Testis (tissue), 2 donors: ENCODE measurements around the gene GAPDH.

Experiments
- POLR2A ChIP-seq: fragments of 450-650 bp; IDR thresholded peaks from one replicate; pipeline ENCODE4 v1.6.1; 2017; ENCODE audit warnings: antibody characterized with exemption, mild to moderate bottlenecking, moderate library complexity
- TF ChIP-seq, protein P1 (sequence below), 3 experiments: fragments of 450-650 bp in 2 of 3; fragments of 200-600 bp in 1 of 3; sonication (generic) in 1 of 3; IDR thresholded peaks; one replicate each; pipeline ENCODE4 v1.5.1; 2016 to 2019; ENCODE audit warnings: antibody characterized with exemption in 3 of 3, mild to moderate bottlenecking in 2 of 3, moderate library complexity in 1 of 3

DNA sequence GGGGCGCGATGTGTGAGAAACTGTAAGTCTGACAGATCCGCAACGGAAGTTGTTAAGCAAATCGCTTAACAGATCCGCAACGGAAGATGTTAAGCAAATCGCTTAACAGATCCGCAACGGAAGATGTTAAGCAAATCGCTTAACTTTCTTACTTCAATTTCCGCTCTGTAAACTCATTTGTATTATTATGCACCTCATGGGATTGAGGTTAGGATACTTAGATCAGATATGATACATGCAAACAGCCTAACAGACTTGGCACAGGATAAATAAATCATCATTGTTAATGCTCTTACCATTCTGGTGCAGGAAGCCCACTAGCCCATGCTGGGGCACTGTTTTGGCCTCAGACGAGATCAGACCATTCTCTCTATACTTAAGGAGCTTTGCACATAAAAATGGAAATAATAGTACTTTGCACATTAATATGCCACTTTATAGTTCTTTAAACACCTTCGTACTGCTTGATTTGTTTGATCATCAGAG is 40.0 kb upstream of the GAPDH start:
- TF ChIP-seq, protein P1, sequence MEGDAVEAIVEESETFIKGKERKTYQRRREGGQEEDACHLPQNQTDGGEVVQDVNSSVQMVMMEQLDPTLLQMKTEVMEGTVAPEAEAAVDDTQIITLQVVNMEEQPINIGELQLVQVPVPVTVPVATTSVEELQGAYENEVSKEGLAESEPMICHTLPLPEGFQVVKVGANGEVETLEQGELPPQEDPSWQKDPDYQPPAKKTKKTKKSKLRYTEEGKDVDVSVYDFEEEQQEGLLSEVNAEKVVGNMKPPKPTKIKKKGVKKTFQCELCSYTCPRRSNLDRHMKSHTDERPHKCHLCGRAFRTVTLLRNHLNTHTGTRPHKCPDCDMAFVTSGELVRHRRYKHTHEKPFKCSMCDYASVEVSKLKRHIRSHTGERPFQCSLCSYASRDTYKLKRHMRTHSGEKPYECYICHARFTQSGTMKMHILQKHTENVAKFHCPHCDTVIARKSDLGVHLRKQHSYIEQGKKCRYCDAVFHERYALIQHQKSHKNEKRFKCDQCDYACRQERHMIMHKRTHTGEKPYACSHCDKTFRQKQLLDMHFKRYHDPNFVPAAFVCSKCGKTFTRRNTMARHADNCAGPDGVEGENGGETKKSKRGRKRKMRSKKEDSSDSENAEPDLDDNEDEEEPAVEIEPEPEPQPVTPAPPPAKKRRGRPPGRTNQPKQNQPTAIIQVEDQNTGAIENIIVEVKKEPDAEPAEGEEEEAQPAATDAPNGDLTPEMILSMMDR (IDR thresholded peaks at IDR 0.05) = no peak
- no peak for TF ChIP-seq POLR2A
